MCF 10A (cell line): ENCODE results near the gene CRISP3. TPM values are rescaled to one million over a fixed set of nuclear protein-coding genes. Genes with fewer than 3 reads are reported as not detected.
A peak's percentile ranks its signal among the peaks of the same experiment; 100 is the strongest.

Experiments used
- Bru-seq: library from RNA; stranded (reverse); fragments of 400-500 nt; gene quantifications from one replicate; lab custom pipeline; 2021; lab: Mats Ljungman, UMichigan
- BruChase-seq, 2 experiments: library from RNA; stranded (reverse); fragments of 400-500 nt; gene quantifications; one replicate each; lab custom pipeline; 2021; lab: Mats Ljungman, UMichigan
- BruUV-seq: library from RNA; stranded (reverse); fragments of 400-500 nt; replicated peaks from 2 replicates; lab custom pipeline; 2021; lab: Mats Ljungman, UMichigan
- CTCF ChIA-PET: fragments of 300-600 bp; sonication (Branson Sonifier 250); formaldehyde crosslinking; extraction: SDS; loops from one replicate; lab custom pipeline; 2021; ENCODE audit warnings: antibody characterized with exemption, inconsistent platforms; lab: Yijun Ruan, JAX
- POLR2A ChIA-PET: fragments of 300-600, 350-650 bp; sonication (Branson Sonifier 250); formaldehyde crosslinking; extraction: SDS; loops from one replicate; lab custom pipeline; 2020; ENCODE audit warnings: antibody characterized with exemption, inconsistent platforms; lab: Yijun Ruan, JAX
- DNase-seq: peaks from one replicate; pipeline ENCODE4 v3.0.0-alpha.2; 2018; ENCODE audit not compliant: unreplicated experiment
- H3K27ac Mint-ChIP-seq: one replicate; pipeline ENCODE4 v1.8.0; 2022; ENCODE audit warnings: mild to moderate bottlenecking, low read depth, mixed read lengths; ENCODE audit not compliant: unreplicated experiment
- H3K27me3 Mint-ChIP-seq: one replicate; pipeline ENCODE4 v1.8.0; 2022; ENCODE audit warnings: mixed read lengths; ENCODE audit not compliant: insufficient read depth, unreplicated experiment
- H3K36me3 Mint-ChIP-seq: one replicate; pipeline ENCODE4 v1.8.0; 2022; ENCODE audit warnings: mild to moderate bottlenecking, moderate library complexity, mixed read lengths; ENCODE audit not compliant: insufficient read depth, unreplicated experiment
- H3K4me1 Mint-ChIP-seq: one replicate; pipeline ENCODE4 v1.8.0; 2022; ENCODE audit warnings: mixed read lengths; ENCODE audit not compliant: insufficient read depth, unreplicated experiment
- H3K4me3 Mint-ChIP-seq: one replicate; pipeline ENCODE4 v1.8.0; 2022; ENCODE audit warnings: mild to moderate bottlenecking, moderate library complexity, mixed read lengths; ENCODE audit not compliant: unreplicated experiment
- H3K9me3 Mint-ChIP-seq: one replicate; pipeline ENCODE4 v1.8.0; 2022; ENCODE audit warnings: mixed read lengths; ENCODE audit not compliant: unreplicated experiment
- CTCF ChIP-seq: fragments of 200-600 bp; IDR thresholded peaks from one replicate; pipeline ENCODE4 v1.8.0; 2022; ENCODE audit warnings: antibody characterized with exemption, mild to moderate bottlenecking; ENCODE audit not compliant: unreplicated experiment
- intact Hi-C: fragments of 100-400 bp; cut with micrococcal nuclease; formaldehyde crosslinking; loops from 2 replicates; pipeline ENCODE4 v1.14.1; 2022
- long read RNA-seq: library from polyadenylated mRNA; stranded (forward); transcript quantifications from one replicate; pipeline ENCODE4 v2.0.0, GENCODE V29; 2022
- total RNA-seq: library from RNA; stranded (reverse); gene quantifications from 2 replicates; pipeline ENCODE4 v1.2.3, GENCODE V29; 2022

The CRISP3 gene
- not detected in 2 replicates for total RNA-seq
- not detected for Bru-seq, nascent RNA
- not detected for BruChase-seq, experiment 1, labeled RNA remaining after a 6-hour chase
- BruChase-seq, experiment 2, labeled RNA remaining after a 2-hour chase = not detected
- long read RNA-seq = 0 reads

- Mint-ChIP-seq H3K36me3 (no peaks in the 10 kb centered on the region), H3K27me3 (peaks cover 30% of the 10 kb centered on the region), H3K27ac (no peak within 1 kb of the TSS), H3K9me3 (no peaks in the 10 kb centered on the region), H3K4me1 (no peaks in the 10 kb centered on the region), H3K4me3 (no peak within 1 kb of the TSS)
- CTCF ChIA-PET = interaction anchor here (0.9 kb wide), 1 partner anchor 12 kb away, joined by 3 read pairs; no protein-coding TSS in a partner anchor
- no TSS peak for BruUV-seq
- no peak for TF ChIP-seq CTCF
- intact Hi-C loops = no loop called here
- POLR2A ChIA-PET = interaction anchor here (1.2 kb wide), 1 partner anchor 12 kb away, joined by 3 read pairs; no protein-coding TSS in a partner anchor
- peak; percentile 60 for DNase-seq
Measured at GRCh38 chr6:49744259-49744658, at the start of gene CRISP3. CRISP3 (minus strand) TSS chr6:49744388; CDS start chr6:49744367, 21 bp downstream.

- Mint-ChIP-seq H3K27ac (no peak overlapping the region), H3K4me1 (no peaks in the 10 kb centered on the region), H3K27me3 (no peaks in the 10 kb centered on the region), H3K9me3 (no peaks in the 10 kb centered on the region), H3K4me3 (no peak overlapping the region), H3K36me3 (no peaks in the 10 kb centered on the region)
- no TSS peak for BruUV-seq
- DNase-seq = no peak
- intact Hi-C loops = no loop called here
- TF ChIP-seq CTCF = no peak
- ChIA-PET POLR2A (no interaction called here), CTCF (no interaction called here)
Measured at GRCh38 chr6:49790341-49790740, 46.2 kb upstream of the CRISP3 start.

GRCh38 chr6:49787176-49787575 is 43.0 kb upstream of the CRISP3 start, which contains the start of gene PGK2:
PGK2 (minus strand) TSS chr6:49787285; CDS start chr6:49787187, 98 bp downstream.
- no peak for TF ChIP-seq CTCF
- ChIA-PET CTCF (interaction anchor here (0.6 to 1.1 kb wide), 2 partner anchors 12 to 18 kb away, joined by 3 to 4 read pairs; no protein-coding TSS in a partner anchor), POLR2A (no interaction called here)
- Mint-ChIP-seq H3K27ac (no peak within 1 kb of the TSS), H3K4me1 (no peaks in the 10 kb centered on the region), H3K9me3 (no peaks in the 10 kb centered on the region), H3K4me3 (no peak within 1 kb of the TSS), H3K36me3 (no peaks in the 10 kb centered on the region), H3K27me3 (no peaks in the 10 kb centered on the region)
- peak; percentile 35 for DNase-seq
- intact Hi-C loops = no loop called here
- BruUV-seq = no TSS peak

- Mint-ChIP-seq H3K9me3 (no peaks in the 10 kb centered on the region), H3K27ac (no peak overlapping the region), H3K36me3 (no peaks in the 10 kb centered on the region), H3K27me3 (no peaks in the 10 kb centered on the region), H3K4me1 (no peaks in the 10 kb centered on the region), H3K4me3 (no peak overlapping the region)
- CTCF ChIA-PET = no interaction called here
- intact Hi-C loops = no loop called here
- no peak for TF ChIP-seq CTCF
- no peak for DNase-seq
- POLR2A ChIA-PET = no interaction called here
- BruUV-seq = no TSS peak
Measured at GRCh38 chr6:49784272-49784671, 40.1 kb upstream of the CRISP3 start.
